ENCODE results near the gene NAT14.
A peak's percentile ranks its signal among the peaks of the same experiment; 100 is the strongest.

Gene NAT14

DNA sequence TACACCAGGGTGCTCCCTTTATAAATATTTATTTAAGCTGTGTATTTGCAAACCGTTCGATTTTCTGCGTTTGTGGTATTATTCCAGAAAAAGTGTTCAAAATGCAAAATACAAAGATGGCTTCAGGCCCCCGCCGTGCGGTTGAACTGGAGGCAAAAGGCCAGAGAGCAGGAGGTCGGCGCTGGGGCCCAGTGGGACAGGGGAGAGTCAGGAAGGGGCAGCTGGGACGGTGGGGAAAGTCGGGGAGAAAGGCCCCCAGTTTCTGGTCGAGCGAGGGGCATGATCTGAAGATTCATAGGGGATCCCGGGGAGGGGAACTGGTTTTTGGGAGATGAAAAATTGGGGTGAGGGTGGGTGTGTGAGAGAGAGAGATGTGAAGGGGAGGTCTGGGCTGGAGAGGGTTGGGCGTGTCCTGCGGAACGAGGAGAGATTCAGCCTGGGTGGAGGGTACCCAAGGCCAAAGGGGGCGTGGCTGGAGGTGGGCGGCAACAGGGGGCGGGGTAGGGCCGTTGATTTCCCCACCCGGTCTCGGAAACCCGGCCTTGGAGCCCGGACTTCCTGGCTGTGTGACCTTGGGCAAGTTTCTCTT is 24.2 kb upstream of the NAT14 start:
- Mint-ChIP-seq H3K4me1 (peaks cover 22% of the 10 kb centered on the region), H3K4me3 (peak overlapping the region; percentile 83), H3K9me3 (no peaks in the 10 kb centered on the region), H3K27me3 (peaks cover 2% of the 10 kb centered on the region), H3K36me3 (ENCODE audit: low read depth) (peaks cover 2% of the 10 kb centered on the region), H3K27ac (peak overlapping the region; percentile 95)
- peak; percentile 66 for DNase-seq
- no peak for ATAC-seq

DNA sequence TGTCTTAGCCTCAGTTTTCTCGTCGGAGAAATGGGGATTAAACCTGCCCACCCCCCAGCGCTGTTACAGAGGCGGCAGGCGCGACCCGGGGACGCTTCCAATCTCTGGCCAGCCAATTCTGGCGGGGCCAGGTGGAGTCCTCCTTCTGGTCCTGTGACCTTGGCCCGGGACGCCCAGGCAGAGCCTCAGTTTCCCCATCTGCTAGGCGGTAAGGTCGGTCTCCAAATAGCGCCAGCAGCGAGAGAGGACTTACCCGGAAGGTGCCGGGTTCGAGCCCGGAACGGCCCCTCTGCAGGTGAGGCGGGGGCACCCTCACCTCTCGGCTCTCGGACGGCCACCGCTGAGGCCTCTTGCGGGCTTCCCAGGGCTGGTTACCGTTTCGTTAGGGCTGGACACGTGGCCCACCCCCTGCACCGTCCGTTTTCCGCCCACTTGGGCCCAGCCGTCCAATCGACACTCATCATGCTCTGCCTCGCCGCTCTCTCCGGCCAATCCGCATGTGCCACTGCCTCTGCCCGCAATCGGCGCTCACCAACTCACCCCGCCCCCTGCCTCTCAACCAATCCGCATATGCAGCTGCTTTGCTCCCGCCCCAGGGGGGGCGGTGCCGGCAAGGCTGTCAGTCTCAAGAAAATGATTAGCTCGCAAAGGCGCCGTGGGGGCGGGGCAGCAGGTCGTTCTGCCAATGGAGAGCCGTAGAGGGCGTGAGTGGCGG is 23.6 kb upstream of the NAT14 start, which contains the start of gene ISOC2:
Gene ISOC2 (minus strand): TSS at position 384 of the 715 bp plus-strand sequence. CDS start 5,156 bp downstream, outside the sequence.
- H3K27ac Mint-ChIP-seq: peak within 1 kb of the TSS; percentile 95
- peaks cover 2% of the 10 kb centered on the region for H3K36me3 Mint-ChIP-seq (ENCODE audit: low read depth)
- H3K4me1 Mint-ChIP-seq: peaks cover 22% of the 10 kb centered on the region
- peak within 1 kb of the TSS; percentile 83 for H3K4me3 Mint-ChIP-seq
- H3K27me3 Mint-ChIP-seq: peaks cover 2% of the 10 kb centered on the region
- ATAC-seq (peak; percentile 94), DNase-seq (peak; percentile 100)
- H3K9me3 Mint-ChIP-seq: no peaks in the 10 kb centered on the region

DNA sequence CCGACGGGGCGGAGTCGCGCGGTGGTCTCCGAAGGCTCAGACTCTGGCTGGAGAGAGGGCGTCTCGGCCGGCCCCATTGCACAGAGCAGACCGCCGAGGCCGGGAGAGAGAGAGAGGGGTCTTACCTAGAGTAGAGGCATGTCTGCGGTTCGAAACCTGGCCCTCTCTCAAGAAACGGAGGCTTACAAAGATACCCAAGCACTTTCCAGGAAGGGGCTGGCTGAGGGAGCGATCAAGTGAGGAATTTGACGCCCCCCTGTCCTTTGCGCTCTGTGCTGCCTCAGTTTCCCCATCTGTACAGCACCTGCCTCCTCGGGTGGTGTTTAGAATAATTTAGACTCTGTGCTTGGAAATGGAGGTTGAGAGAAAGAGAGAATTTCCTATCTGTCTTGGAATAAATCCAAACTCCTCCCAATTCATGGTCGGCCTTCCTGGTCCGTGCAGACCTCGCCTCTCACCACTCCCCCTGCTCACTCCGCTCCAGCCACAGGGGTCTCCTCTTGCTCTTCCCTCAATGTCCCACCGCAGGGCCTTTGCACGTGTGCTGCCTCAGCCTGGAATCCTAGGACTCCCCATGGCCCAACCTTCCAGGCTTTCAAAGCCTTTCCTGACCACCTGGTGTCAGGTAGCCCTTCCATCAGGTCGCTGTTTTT is 22.9 kb upstream of the NAT14 start:
- no peak for DNase-seq

DNA sequence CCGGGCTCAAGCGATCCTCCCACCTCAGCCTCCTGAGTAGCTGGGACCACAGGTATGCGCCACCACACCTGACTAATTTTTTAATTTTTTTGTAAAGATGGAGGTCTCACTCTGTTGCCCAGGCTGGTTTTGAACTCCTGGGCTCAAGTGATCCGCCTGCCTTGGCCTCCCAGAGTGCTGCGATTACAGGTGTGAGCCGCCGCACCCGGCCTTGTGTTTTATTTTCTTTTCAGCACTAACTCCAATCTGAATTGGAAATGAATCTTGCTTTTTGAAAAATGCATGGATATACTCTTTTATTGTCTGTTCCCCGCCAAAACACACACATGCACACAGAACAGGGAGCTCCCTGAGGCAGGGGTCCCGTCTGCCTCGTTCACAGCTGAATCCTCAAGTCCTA is 22.3 kb upstream of the NAT14 start:
- DNase-seq (no peak), ATAC-seq (no peak)
- Mint-ChIP-seq H3K4me1 (peaks cover 22% of the 10 kb centered on the region), H3K36me3 (ENCODE audit: low read depth) (peaks cover 2% of the 10 kb centered on the region), H3K27ac (no peak overlapping the region), H3K4me3 (peak overlapping the region; percentile 83), H3K9me3 (no peaks in the 10 kb centered on the region), H3K27me3 (peaks cover 2% of the 10 kb centered on the region)

More for the DNA sequence above, 22.9 kb upstream of the NAT14 start:
- Mint-ChIP-seq H3K36me3 (ENCODE audit: low read depth) (peaks cover 2% of the 10 kb centered on the region), H3K27ac (peak overlapping the region; percentile 95), H3K4me1 (peaks cover 22% of the 10 kb centered on the region), H3K9me3 (no peaks in the 10 kb centered on the region), H3K4me3 (peak overlapping the region; percentile 83), H3K27me3 (peaks cover 2% of the 10 kb centered on the region)
- no peak for ATAC-seq

GRCh38 chr19:55463583-55464031 is 21.4 kb upstream of the NAT14 start:
- Mint-ChIP-seq H3K4me1 (peaks cover 25% of the 10 kb centered on the region), H3K27me3 (peaks cover 2% of the 10 kb centered on the region), H3K27ac (no peak overlapping the region), H3K4me3 (no peak overlapping the region), H3K9me3 (no peaks in the 10 kb centered on the region), H3K36me3 (ENCODE audit: low read depth) (peaks cover 2% of the 10 kb centered on the region)
- ATAC-seq (no peak), DNase-seq (no peak)

DNA sequence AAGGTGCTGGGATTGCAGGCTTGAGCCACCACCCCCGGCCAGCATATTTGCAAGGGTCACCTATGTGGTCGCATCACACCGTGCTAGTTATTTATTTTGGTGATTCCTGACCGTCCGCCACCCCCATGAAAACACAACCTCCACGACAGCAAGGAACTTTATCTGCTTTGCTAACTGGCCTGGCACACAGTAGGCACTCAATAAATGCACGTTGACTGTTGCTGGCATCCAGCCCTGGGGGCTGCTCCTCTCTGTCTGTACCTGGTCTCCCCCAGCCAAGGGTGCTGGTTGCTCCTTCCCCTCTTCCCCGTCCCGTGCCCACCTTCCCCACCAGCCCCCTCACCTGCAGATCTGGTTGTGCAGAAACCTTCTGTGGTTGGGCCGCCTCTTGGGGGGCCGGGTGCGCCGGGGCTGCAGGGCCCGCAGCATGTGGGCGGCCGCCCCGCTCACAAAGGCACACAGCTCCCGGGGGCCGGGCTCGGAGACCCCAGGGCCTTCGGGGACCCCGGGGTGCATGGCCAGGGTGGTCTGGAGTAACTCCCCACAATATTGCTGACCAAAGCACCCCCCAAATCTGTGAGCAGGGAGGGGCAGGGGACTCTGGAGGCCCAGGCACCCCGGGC is 20.8 kb upstream of the NAT14 start:
- no peak overlapping the region for H3K4me3 Mint-ChIP-seq
- H3K36me3 Mint-ChIP-seq (ENCODE audit: low read depth): peaks cover 2% of the 10 kb centered on the region
- ATAC-seq: no peak
- no peak overlapping the region for H3K27ac Mint-ChIP-seq
- no peaks in the 10 kb centered on the region for H3K9me3 Mint-ChIP-seq
- no peak for DNase-seq
- peaks cover 2% of the 10 kb centered on the region for H3K27me3 Mint-ChIP-seq
- peaks cover 25% of the 10 kb centered on the region for H3K4me1 Mint-ChIP-seq

- Mint-ChIP-seq H3K36me3 (ENCODE audit: low read depth) (peaks cover 2% of the 10 kb centered on the region), H3K4me3 (no peak within 1 kb of the TSS), H3K4me1 (peaks cover 23% of the 10 kb centered on the region), H3K27me3 (peaks cover 2% of the 10 kb centered on the region), H3K27ac (no peak within 1 kb of the TSS), H3K9me3 (no peaks in the 10 kb centered on the region)
- DNase-seq: no peak
- no peak for ATAC-seq
Observed at GRCh38 chr19:55464662-55465054, 20.3 kb upstream of the NAT14 start, which contains the start of gene C19orf85. C19orf85 (minus strand) TSS chr19:55464751; CDS start chr19:55464554, 197 bp downstream.

DNA sequence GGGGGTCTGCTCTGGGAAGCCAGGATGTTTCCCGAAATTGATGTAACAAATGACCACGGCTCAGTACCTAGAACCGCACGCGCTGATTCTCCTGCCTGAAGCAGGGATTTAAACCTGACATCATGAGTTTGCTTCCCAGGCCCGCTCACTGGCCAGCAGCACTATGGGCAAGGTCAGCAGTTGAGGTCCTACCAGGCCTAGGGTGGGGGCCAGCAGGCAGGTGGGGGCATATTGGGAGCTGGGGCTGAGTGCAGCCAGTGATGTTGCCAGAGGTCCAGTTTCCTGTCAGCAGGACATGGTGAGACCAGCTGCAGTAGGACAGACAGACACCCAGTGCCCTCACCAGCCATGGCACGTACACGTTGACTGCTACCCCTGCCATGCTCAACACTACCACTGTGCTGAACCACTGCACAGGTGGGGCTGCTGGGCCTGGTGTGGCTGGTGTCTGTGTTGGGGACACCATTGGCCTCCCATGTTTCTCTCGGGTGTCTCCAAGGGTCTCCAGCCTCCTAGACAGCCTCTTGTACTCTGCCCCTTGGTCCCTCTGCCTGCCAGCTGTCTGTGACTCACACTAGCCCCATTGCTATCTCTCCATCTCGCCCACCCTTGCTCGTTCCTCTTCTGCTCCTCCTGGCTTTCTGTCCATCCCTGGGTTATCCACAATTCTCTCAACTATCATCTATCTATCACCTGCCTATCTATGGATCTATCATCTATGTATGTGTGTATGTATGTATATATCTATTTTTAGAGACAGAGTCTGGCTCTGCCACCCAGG is 19.3 kb upstream of the NAT14 start:
- Mint-ChIP-seq H3K4me1 (peaks cover 15% of the 10 kb centered on the region), H3K36me3 (ENCODE audit: low read depth) (peaks cover 2% of the 10 kb centered on the region), H3K9me3 (no peaks in the 10 kb centered on the region), H3K27ac (no peak overlapping the region), H3K27me3 (peaks cover 2% of the 10 kb centered on the region), H3K4me3 (no peak overlapping the region)
- DNase-seq: no peak
- ATAC-seq: no peak

DNA sequence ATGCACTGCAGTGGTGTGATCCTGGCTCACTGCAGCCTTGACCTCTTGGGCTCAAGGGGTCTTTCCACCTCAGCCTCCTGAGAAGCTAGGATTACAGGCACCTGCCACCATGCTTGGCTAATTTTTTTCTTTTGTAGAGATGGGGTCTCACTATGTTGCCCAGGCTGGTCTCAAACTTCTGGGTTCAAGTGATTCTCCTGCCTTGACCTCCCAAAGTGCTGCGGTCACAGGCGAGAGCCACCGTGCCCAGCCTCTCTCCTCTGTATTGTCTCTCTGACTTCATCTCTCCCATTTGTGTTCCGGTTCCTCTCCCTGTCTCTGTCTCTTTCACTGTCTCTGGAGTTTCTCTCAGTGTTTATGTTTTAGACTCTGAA is 18.8 kb upstream of the NAT14 start:
- Mint-ChIP-seq H3K9me3 (no peaks in the 10 kb centered on the region), H3K27me3 (peaks cover 2% of the 10 kb centered on the region), H3K36me3 (ENCODE audit: low read depth) (peaks cover 2% of the 10 kb centered on the region), H3K4me3 (no peak overlapping the region), H3K4me1 (peaks cover 12% of the 10 kb centered on the region), H3K27ac (no peak overlapping the region)
- ATAC-seq (no peak), DNase-seq (no peak)

DNA sequence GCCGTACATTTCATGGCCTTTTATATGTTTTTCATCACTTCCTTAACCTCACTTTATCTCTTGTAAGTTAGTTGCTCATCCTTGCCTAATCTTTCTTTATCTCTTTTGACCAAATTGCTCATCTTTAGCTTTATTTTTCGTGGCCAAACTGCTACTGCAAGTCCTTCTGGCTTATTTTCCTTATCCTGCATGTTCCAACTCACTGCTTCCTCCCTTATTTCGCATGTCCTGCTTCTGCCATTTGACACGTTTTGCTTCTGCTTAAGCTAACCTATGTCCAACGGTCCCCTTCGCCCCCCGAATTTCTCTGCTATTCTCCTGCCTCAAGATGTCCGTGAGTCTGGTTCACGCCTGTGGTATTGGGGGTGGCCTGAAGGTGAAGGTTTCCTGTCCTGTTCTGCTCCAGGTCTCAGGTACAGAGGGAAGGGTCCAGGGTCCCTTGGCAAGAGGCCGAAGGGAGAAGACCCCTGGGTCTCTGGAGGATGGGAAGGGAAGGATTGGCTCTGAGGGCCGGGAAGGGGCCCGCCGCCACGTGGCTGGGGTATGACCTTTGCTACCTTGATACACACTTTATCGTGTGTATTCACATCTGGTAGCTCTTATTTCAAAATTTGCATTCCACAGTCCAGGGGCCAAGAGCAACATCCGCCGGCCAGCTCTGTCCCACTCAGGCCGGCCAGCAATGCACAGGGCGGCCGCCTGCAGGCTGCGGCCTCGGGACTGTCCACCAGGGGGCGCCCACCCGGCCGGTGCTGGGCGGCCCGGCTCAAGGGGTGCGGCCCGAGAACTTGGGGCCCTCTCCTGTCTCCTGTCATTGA is 17.5 kb upstream of the NAT14 start:
- DNase-seq (peak; percentile 84), ATAC-seq (peak; percentile 82)
- Mint-ChIP-seq H3K36me3 (ENCODE audit: low read depth) (no peaks in the 10 kb centered on the region), H3K9me3 (no peaks in the 10 kb centered on the region), H3K4me3 (no peak overlapping the region), H3K27me3 (no peaks in the 10 kb centered on the region), H3K4me1 (peaks cover 4% of the 10 kb centered on the region), H3K27ac (no peak overlapping the region)

GRCh38 chr19:55468054-55468393 is 17.0 kb upstream of the NAT14 start:
- no peaks in the 10 kb centered on the region for H3K27me3 Mint-ChIP-seq
- peaks cover 3% of the 10 kb centered on the region for H3K4me1 Mint-ChIP-seq
- H3K9me3 Mint-ChIP-seq: no peaks in the 10 kb centered on the region
- ATAC-seq (no peak), DNase-seq (no peak)
- H3K36me3 Mint-ChIP-seq (ENCODE audit: low read depth): no peaks in the 10 kb centered on the region
- no peak overlapping the region for H3K27ac Mint-ChIP-seq
- no peak overlapping the region for H3K4me3 Mint-ChIP-seq

DNA sequence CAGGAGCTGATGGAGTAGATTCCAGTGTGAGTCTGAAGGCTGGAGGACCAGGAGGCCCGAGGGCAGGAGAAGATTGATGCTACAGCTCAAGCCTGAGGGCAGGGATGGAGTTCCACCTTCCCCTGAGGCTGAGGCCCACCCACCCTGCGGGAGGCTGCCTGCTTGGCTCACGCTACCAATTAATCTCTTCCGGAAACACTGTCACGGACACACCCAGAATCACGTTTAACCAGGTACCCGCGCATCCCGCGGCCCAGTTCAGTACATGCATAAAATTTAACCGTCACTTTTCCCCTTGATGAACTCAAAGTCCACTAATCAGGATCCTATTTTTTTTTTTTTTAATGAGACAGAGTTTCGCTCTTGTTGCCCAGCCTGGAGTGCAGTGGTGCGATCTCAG is 13.7 kb upstream of the NAT14 start:
- peaks cover 13% of the 10 kb centered on the region for H3K4me1 Mint-ChIP-seq
- H3K27ac Mint-ChIP-seq: no peak overlapping the region
- H3K9me3 Mint-ChIP-seq: no peaks in the 10 kb centered on the region
- no peaks in the 10 kb centered on the region for H3K27me3 Mint-ChIP-seq
- no peak overlapping the region for H3K4me3 Mint-ChIP-seq
- ATAC-seq: no peak
- no peaks in the 10 kb centered on the region for H3K36me3 Mint-ChIP-seq (ENCODE audit: low read depth)
- DNase-seq: no peak

GRCh38 chr19:55472463-55472862 is 12.5 kb upstream of the NAT14 start:
- Mint-ChIP-seq H3K27me3 (no peaks in the 10 kb centered on the region), H3K4me1 (peaks cover 17% of the 10 kb centered on the region), H3K9me3 (no peaks in the 10 kb centered on the region), H3K4me3 (no peak overlapping the region), H3K27ac (no peak overlapping the region), H3K36me3 (ENCODE audit: low read depth) (no peaks in the 10 kb centered on the region)
- ATAC-seq (no peak), DNase-seq (no peak)
